HepG2 (cell line): Measurements from ENCODE around the gene ENTREP3. TPM values are rescaled to one million over a fixed set of nuclear protein-coding genes. Genes with fewer than 3 reads are reported as not detected.

Experiments used
- KLF9 ChIP-seq: IDR thresholded peaks from 2 replicates; pipeline ENCODE4 v1.6.1; 2016; ENCODE audit warnings: low read depth
- NR0B2 ChIP-seq: sonication (generic); formaldehyde crosslinking; IDR thresholded peaks from 2 replicates; pipeline ENCODE4 v1.4.0; 2020; ENCODE audit warnings: mild to moderate bottlenecking, missing genetic modification reagents
- PAXIP1 ChIP-seq: sonication (generic); formaldehyde crosslinking; conservative IDR thresholded peaks from 2 replicates; pipeline ENCODE4 v1.4.0; 2020; ENCODE audit warnings: mild to moderate bottlenecking, missing genetic modification reagents, moderate library complexity
- RARG ChIP-seq: sonication (generic); formaldehyde crosslinking; IDR thresholded peaks from 2 replicates; pipeline ENCODE4 v1.4.0; 2020; ENCODE audit warnings: low read depth, mild to moderate bottlenecking, missing genetic modification reagents
- RFXAP ChIP-seq: sonication (generic); formaldehyde crosslinking; IDR thresholded peaks from 2 replicates; pipeline ENCODE4 v1.4.0; 2020; ENCODE audit warnings: missing genetic modification reagents, borderline replicate concordance
- ZFY ChIP-seq: sonication (generic); formaldehyde crosslinking; IDR thresholded peaks from 2 replicates; pipeline ENCODE4 v1.4.0; 2020; ENCODE audit warnings: missing genetic modification reagents
- ZHX2 ChIP-seq, 2 experiments: sonication (generic) in 1 of 2; formaldehyde crosslinking in 1 of 2; IDR thresholded peaks; 2 replicates each; pipeline versions ENCODE4 v1.6.1 to v1.9.0; 2014 to 2022; ENCODE audit warnings: antibody characterized with exemption in 1 of 2, borderline replicate concordance in 1 of 2, inconsistent platforms in 1 of 2, low read depth in 1 of 2, missing genetic modification reagents in 1 of 2
- ZNF224 ChIP-seq: sonication (generic); formaldehyde crosslinking; IDR thresholded peaks from 2 replicates; pipeline ENCODE4 v1.5.0; 2020; ENCODE audit warnings: mild to moderate bottlenecking, missing genetic modification reagents
- ZNF614 ChIP-seq: IDR thresholded peaks from 2 replicates; pipeline ENCODE4 v1.6.1; 2018; ENCODE audit warnings: missing biosample characterization, missing genetic modification reagents, inconsistent platforms, borderline replicate concordance
- ZNF747 ChIP-seq: sonication (generic); formaldehyde crosslinking; IDR thresholded peaks from 2 replicates; pipeline ENCODE4 v1.8.1; 2023; ENCODE audit warnings: missing genetic modification reagents, mild to moderate bottlenecking, borderline replicate concordance
- polyA plus RNA-seq, 8 experiments: library from polyadenylated mRNA; depleted of rRNA in 3 of 8; stranded (reverse) in 7 of 8; unstranded in 1 of 8; fragments of >200 nt; fragmentation: Illumina TruSeq in 4 of 8; extraction: Trizol in 4 of 8; gene quantifications; 2 replicates each; pipeline versions ENCODE4 v1.2.1 to v1.2.3, GENCODE V29; 2011 to 2016; ENCODE audit warnings: low read depth in 4 of 8, missing spikeins in 1 of 8, mixed read lengths in 1 of 8; ENCODE audit not compliant: insufficient read depth in 1 of 8
- total RNA-seq, 5 experiments: library from RNA; depleted of rRNA; stranded (reverse); fragments of >200 nt; fragmentation: Illumina TruSeq; extraction: Trizol; gene quantifications; 2 replicates each; pipeline ENCODE4 v1.2.3, GENCODE V29; 2016; ENCODE audit warnings: low read depth in 1 of 5
- TF ChIP-seq, protein P1 (sequence below): sonication (generic); formaldehyde crosslinking; IDR thresholded peaks from 2 replicates; pipeline ENCODE4 v1.4.0; 2020; ENCODE audit warnings: missing genetic modification reagents, low read depth, mild to moderate bottlenecking, borderline replicate concordance
- TF ChIP-seq, protein P2 (sequence below): IDR thresholded peaks from 2 replicates; pipeline ENCODE4 v1.6.1; 2016; ENCODE audit warnings: mild to moderate bottlenecking, missing biosample characterization, missing genetic modification reagents
- TF ChIP-seq, protein P3 (sequence below): sonication (generic); formaldehyde crosslinking; IDR thresholded peaks from 2 replicates; pipeline ENCODE4 v1.8.1; 2023; ENCODE audit warnings: mild to moderate bottlenecking, missing genetic modification reagents

Gene ENTREP3
- total and polyA plus RNA-seq, 2 of the 13 experiments (the other 11 are each of a cell fraction or from before 2014, with no cell fraction given) = 4.1 to 9.9 TPM

DNA sequence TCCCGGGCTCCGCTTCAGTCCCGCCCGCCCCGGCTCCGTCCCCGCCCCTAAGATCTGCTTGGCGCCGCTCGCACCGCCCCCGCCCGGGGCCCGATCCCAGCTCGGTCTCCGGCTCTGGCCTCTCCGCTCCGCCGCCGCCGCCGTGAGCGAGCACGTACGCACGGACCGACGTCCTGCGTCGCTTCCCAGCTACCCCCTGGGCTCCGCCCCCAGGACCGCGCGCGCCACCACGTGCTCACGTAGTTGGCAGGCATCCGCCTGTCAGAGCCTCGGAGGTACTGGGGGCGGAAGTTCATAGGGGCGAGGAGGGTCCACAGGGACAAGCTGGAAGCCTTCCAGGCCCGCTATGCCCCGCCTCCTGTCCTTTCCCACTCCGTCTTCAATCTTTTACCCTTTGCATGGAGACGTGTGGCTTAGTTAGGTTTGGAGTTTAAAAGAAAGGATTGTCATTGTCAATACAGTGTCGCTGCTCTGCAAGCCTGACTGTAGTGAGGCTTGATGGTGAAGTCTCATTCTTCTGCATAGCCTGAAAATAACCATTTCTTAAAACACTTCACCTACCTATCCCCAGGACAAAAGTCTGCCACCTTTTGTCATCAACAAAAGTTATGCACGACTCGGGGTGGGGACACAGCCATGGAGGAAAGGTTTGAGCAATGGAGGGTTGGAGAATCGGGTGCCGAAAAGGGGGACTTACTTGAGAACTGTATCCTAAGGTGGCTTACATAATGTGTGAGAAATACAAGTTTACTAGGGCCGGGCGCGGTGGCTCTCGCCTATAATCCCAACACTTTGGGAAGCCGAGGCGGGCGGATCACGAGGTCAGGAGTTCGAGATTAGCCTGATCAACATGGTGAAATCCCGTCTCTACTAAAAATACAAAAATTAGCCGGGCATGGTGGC is 18.3 kb upstream of the ENTREP3 start, which contains the start of gene CLK2 (continued):
- TF ChIP-seq ZHX2 (IDR thresholded peaks at IDR 0.05; ENCODE audit: low read depth) (peak; percentile 75; the same call in 1 of the 2 replicates), ZHX2 (CRISPR knock-in tag; IDR thresholded peaks at IDR 0.05; ENCODE audit: borderline replicate concordance) (no peak), ZNF224 (CRISPR knock-in tag) (no peak), ZNF614 (peak; percentile 62; the same call in 1 of the 2 replicates), RARG (CRISPR knock-in tag) (no peak), RFXAP (peak; percentile 73), NR0B2 (CRISPR knock-in tag) (0 out of 2 replicates have a peak, but pooled peaks have one; percentile 66), PAXIP1 (CRISPR knock-in tag) (peak; percentile 79), ZFY (CRISPR knock-in tag) (peak; percentile 82), ZNF747 (CRISPR knock-in tag) (peak; percentile 46), KLF9 (CRISPR knock-in tag) (no peak; the same call in 1 of the 2 replicates)
- TF ChIP-seq, protein P1, sequence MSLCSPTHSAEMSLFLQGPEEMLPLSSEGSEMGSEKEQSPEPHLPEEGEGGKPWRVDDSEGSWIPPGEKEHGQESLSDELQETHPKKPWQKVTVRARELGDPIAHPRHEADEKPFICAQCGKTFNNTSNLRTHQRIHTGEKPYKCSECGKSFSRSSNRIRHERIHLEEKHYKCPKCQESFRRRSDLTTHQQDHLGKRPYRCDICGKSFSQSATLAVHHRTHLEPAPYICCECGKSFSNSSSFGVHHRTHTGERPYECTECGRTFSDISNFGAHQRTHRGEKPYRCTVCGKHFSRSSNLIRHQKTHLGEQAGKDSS (CRISPR knock-in tag) = 0 out of 2 replicates have a peak, but pooled peaks have one; percentile 48
- TF ChIP-seq, protein P2, sequence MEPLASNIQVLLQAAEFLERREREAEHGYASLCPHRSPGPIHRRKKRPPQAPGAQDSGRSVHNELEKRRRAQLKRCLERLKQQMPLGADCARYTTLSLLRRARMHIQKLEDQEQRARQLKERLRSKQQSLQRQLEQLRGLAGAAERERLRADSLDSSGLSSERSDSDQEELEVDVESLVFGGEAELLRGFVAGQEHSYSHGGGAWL (CRISPR knock-in tag) = peak; percentile 74; the same call in 1 of the 2 replicates
- TF ChIP-seq, protein P3, sequence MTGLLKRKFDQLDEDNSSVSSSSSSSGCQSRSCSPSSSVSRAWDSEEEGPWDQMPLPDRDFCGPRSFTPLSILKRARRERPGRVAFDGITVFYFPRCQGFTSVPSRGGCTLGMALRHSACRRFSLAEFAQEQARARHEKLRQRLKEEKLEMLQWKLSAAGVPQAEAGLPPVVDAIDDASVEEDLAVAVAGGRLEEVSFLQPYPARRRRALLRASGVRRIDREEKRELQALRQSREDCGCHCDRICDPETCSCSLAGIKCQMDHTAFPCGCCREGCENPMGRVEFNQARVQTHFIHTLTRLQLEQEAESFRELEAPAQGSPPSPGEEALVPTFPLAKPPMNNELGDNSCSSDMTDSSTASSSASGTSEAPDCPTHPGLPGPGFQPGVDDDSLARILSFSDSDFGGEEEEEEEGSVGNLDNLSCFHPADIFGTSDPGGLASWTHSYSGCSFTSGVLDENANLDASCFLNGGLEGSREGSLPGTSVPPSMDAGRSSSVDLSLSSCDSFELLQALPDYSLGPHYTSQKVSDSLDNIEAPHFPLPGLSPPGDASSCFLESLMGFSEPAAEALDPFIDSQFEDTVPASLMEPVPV (CRISPR knock-in tag) = peak; percentile 81
